GM12878 (cell line): Measurements from ENCODE around the gene NOL11. TPM values are rescaled to one million over a fixed set of nuclear protein-coding genes. Genes with fewer than 3 reads are reported as not detected.
A peak's percentile ranks its signal among the peaks of the same experiment; 100 is the strongest.

Source experiments
- ASH2L ChIP-seq: fragments of 300-600, 200-600 bp; sonication (generic); IDR thresholded peaks from 2 replicates; pipeline ENCODE4 v1.6.1; 2017; ENCODE audit warnings: low read depth, mild to moderate bottlenecking, borderline replicate concordance
- BCLAF1 ChIP-seq: fragments of 450-650 bp; IDR thresholded peaks from 2 replicates; pipeline ENCODE4 v1.6.1; 2017; ENCODE audit warnings: antibody characterized with exemption, mild to moderate bottlenecking, moderate library complexity
- CBX3 ChIP-seq: fragments of 200-600 bp; sonication (generic); IDR thresholded peaks from 2 replicates; pipeline ENCODE4 v1.6.1; 2016; ENCODE audit warnings: low read depth, borderline replicate concordance
- E2F8 ChIP-seq: fragments of 450-650 bp; IDR thresholded peaks from 2 replicates; pipeline ENCODE4 v1.6.1; 2018; ENCODE audit warnings: mild to moderate bottlenecking, low read depth, moderate library complexity; ENCODE audit not compliant: partially characterized antibody
- FOXM1 ChIP-seq: IDR thresholded peaks from 2 replicates; pipeline ENCODE4 v1.6.1; 2012; ENCODE audit warnings: low read depth, mild to moderate bottlenecking, inconsistent platforms, low read length, moderate library complexity
- GATAD2B ChIP-seq: fragments of 450-650 bp; conservative IDR thresholded peaks from 2 replicates; pipeline ENCODE4 v1.6.1; 2017; ENCODE audit warnings: low read depth, mild to moderate bottlenecking, moderate library complexity
- HSF1 ChIP-seq: fragments of 150-350 bp; IDR thresholded peaks from 2 replicates; pipeline ENCODE4 v1.6.1; 2014; ENCODE audit warnings: mild to moderate bottlenecking, low read depth, low read length
- IRF5 ChIP-seq: fragments of 450-650 bp; IDR thresholded peaks from 2 replicates; pipeline ENCODE4 v1.6.1; 2017; ENCODE audit warnings: borderline replicate concordance
- MXI1 ChIP-seq: fragments of 150-350 bp; IDR thresholded peaks from 2 replicates; pipeline ENCODE4 v1.6.1; 2011; ENCODE audit warnings: low read depth, mild to moderate bottlenecking, inconsistent platforms, low read length, improper control_type of control experiment
- NFIC ChIP-seq: IDR thresholded peaks from 2 replicates; pipeline ENCODE4 v1.6.1; 2012; ENCODE audit warnings: low read depth, mild to moderate bottlenecking, inconsistent platforms, low read length, moderate library complexity
- NR2C1 ChIP-seq: fragments of 450-650 bp; IDR thresholded peaks from 2 replicates; pipeline ENCODE4 v1.6.1; 2017; ENCODE audit warnings: antibody characterized with exemption, mild to moderate bottlenecking, moderate library complexity
- POU2F2 ChIP-seq: IDR thresholded peaks from 3 replicates; pipeline ENCODE4 v1.6.1; 2011; ENCODE audit warnings: low read depth, mild to moderate bottlenecking, low read length, borderline replicate concordance
- RUNX3 ChIP-seq: IDR thresholded peaks from 2 replicates; pipeline ENCODE4 v1.6.1; 2012; ENCODE audit warnings: low read length, inconsistent platforms
- TCF12 ChIP-seq: IDR thresholded peaks from 2 replicates; pipeline ENCODE4 v1.6.1; 2011; ENCODE audit warnings: low read depth, mild to moderate bottlenecking, low read length
- ZBTB40 ChIP-seq: fragments of 450-650 bp; IDR thresholded peaks from 2 replicates; pipeline ENCODE4 v1.6.1; 2016; ENCODE audit warnings: mild to moderate bottlenecking, moderate library complexity, borderline replicate concordance
- ZZZ3 ChIP-seq: IDR thresholded peaks from 2 replicates; pipeline ENCODE4 v1.6.1; 2011; ENCODE audit warnings: low read depth; ENCODE audit not compliant: control insufficient read depth, insufficient read length
- polyA plus RNA-seq, 11 experiments: library from polyadenylated mRNA; depleted of rRNA in 4 of 11; unstranded in 6 of 11; stranded (reverse) in 5 of 11; fragments of >200 nt; fragmentation: Nextera tagmentation in 4 of 11; fragmentation: Illumina TruSeq in 1 of 11; extraction: Ambion mirVana in 4 of 11; extraction: Trizol in 1 of 11; gene quantifications; 1 replicate in 1 of 11; 2 replicates in 10 of 11; pipeline versions ENCODE4 v1.2.1 to v1.2.3, GENCODE V29; 2011 to 2016; ENCODE audit warnings: inconsistent platforms in 2 of 11, missing spikeins in 2 of 11, low read depth in 1 of 11
- total RNA-seq, 4 experiments: library from RNA; depleted of rRNA in 3 of 4; stranded (reverse); fragments of >200 nt in 3 of 4; fragmentation: Illumina TruSeq in 1 of 4; extraction: Trizol in 1 of 4; gene quantifications; 2 replicates each; pipeline versions ENCODE4 v1.2.1 to v1.2.3, GENCODE V29; 2013 to 2021

NOL11 gene
- total and polyA plus RNA-seq, 10 of the 15 experiments (the other 5 are each of a cell fraction or from before 2014, with no cell fraction given) = 54.8 to 130 (median 94.6) TPM

- TF ChIP-seq BCLAF1 (no peak), POU2F2 (peak; percentile 48; the same call in 1 of the 3 replicates), CBX3 (no peak), GATAD2B (no peak; the same call in 1 of the 2 replicates), RUNX3 (peak; percentile 17; the same call in 1 of the 2 replicates), ASH2L (0 out of 2 replicates have a peak, but pooled peaks have one; percentile 58), ZBTB40 (peak; percentile 38; the same call in 1 of the 2 replicates), MXI1 (peak; percentile 96), E2F8 (peak; percentile 8), IRF5 (peak; percentile 88), TCF12 (no peak), NFIC (no peak; the same call in 1 of the 2 replicates), ZZZ3 (no peak), NR2C1 (no peak), FOXM1 (no peak; the same call in 1 of the 2 replicates), HSF1 (no peak)
Observed at GRCh38 chr17:67717624-67718324, at the start of gene NOL11 (continued).
